Measurements from ENCODE around the gene C20orf144. TPM values are rescaled to one million over a fixed set of nuclear protein-coding genes. Genes with fewer than 3 reads are reported as not detected.

Gene C20orf144
- total RNA-seq, 1 donor from 2014 or later = not detected

GRCh38 chr20:33686984-33687366 is 24.8 kb downstream of the C20orf144 start:
- FAIRE-seq (no peak), DNase-seq (ENCODE audit: low read depth) (no peak)
- TF ChIP-seq CTCF (IDR thresholded peaks at IDR 0.05; ENCODE audit: insufficient read depth, low read length, severe bottlenecking) = no peak
- H3K4me3 ChIP-seq (ENCODE audit: low read depth, low read length) = no peak overlapping the region
- no peaks in the 10 kb centered on the region for H3K36me3 ChIP-seq (ENCODE audit: control insufficient read depth, insufficient read depth, low read length)
- H3K27me3 ChIP-seq (ENCODE audit: control insufficient read depth, insufficient read depth, low read length) = no peaks in the 10 kb centered on the region

- Histone ChIP-seq H3K27me3 (ENCODE audit: control insufficient read depth, insufficient read depth, low read length) (no peaks in the 10 kb centered on the region), H3K36me3 (ENCODE audit: control insufficient read depth, insufficient read depth, low read length) (no peaks in the 10 kb centered on the region), H3K4me3 (ENCODE audit: low read depth, low read length) (no peak overlapping the region)
- FAIRE-seq (no peak), DNase-seq (ENCODE audit: low read depth) (no peak)
- TF ChIP-seq CTCF (IDR thresholded peaks at IDR 0.05; ENCODE audit: insufficient read depth, low read length, severe bottlenecking) = no peak
These were observed 25.3 kb downstream of the C20orf144 start for GRCh38 chr20:33687370-33687915.

GRCh38 chr20:33687993-33688937 is 26.1 kb downstream of the C20orf144 start:
- no peak for TF ChIP-seq CTCF (IDR thresholded peaks at IDR 0.05; ENCODE audit: insufficient read depth, low read length, severe bottlenecking)

GRCh38 chr20:33688938-33689424 is 26.9 kb downstream of the C20orf144 start:
- FAIRE-seq (no peak), DNase-seq (ENCODE audit: low read depth) (no peak)
- Histone ChIP-seq H3K27me3 (ENCODE audit: control insufficient read depth, insufficient read depth, low read length) (no peaks in the 10 kb centered on the region), H3K36me3 (ENCODE audit: control insufficient read depth, insufficient read depth, low read length) (no peaks in the 10 kb centered on the region), H3K4me3 (ENCODE audit: low read depth, low read length) (no peak overlapping the region)
- no peak for TF ChIP-seq CTCF (IDR thresholded peaks at IDR 0.05; ENCODE audit: insufficient read depth, low read length, severe bottlenecking)

More at GRCh38 chr20:33687993-33688937, 26.1 kb downstream of the C20orf144 start:
- H3K4me3 ChIP-seq (ENCODE audit: low read depth, low read length) = no peak overlapping the region
- no peak for FAIRE-seq
- no peaks in the 10 kb centered on the region for H3K27me3 ChIP-seq (ENCODE audit: control insufficient read depth, insufficient read depth, low read length)
- DNase-seq (ENCODE audit: low read depth) = no peak
- H3K36me3 ChIP-seq (ENCODE audit: control insufficient read depth, insufficient read depth, low read length) = no peaks in the 10 kb centered on the region

- TF ChIP-seq CTCF (IDR thresholded peaks at IDR 0.05; ENCODE audit: insufficient read depth, low read length, severe bottlenecking) = no peak
- no peaks in the 10 kb centered on the region for H3K27me3 ChIP-seq (ENCODE audit: control insufficient read depth, insufficient read depth, low read length)
- H3K4me3 ChIP-seq (ENCODE audit: low read depth, low read length) = no peak overlapping the region
- no peak for DNase-seq (ENCODE audit: low read depth)
- FAIRE-seq = no peak
- H3K36me3 ChIP-seq (ENCODE audit: control insufficient read depth, insufficient read depth, low read length) = no peaks in the 10 kb centered on the region
These were observed 27.4 kb downstream of the C20orf144 start for GRCh38 chr20:33689493-33689892.
